Gastrocnemius medialis (tissue), 4 donors: Measurements from ENCODE around the gene RIPOR3. TPM values are rescaled to one million over a fixed set of nuclear protein-coding genes. Genes with fewer than 3 reads are reported as not detected.

Experiments
- ATAC-seq, 2 donors: fragments of 150-250 bp; one replicate each; pipeline ENCODE4 v1.9.1; 2016
- DNase-seq, 2 donors: peaks; one replicate each; pipeline ENCODE4 v3.0.0-alpha.2; 2019
- H3K27ac ChIP-seq, 4 donors: fragments of 200-600 bp; sonication (generic); 1 replicate in 1 of 4; 2 replicates in 3 of 4; pipeline ENCODE4 v1.5.1; 2016 to 2018; ENCODE audit warnings: mild to moderate bottlenecking in 2 of 4, moderate library complexity in 1 of 4
- H3K27me3 ChIP-seq, 3 donors: fragments of 200-600 bp; sonication (generic) in 2 of 3; 1 replicate in 1 of 3; 2 replicates in 2 of 3; pipeline versions ENCODE4 v1.5.1 to v1.6.0; 2016 to 2019; ENCODE audit warnings: mild to moderate bottlenecking in 1 of 3, moderate library complexity in 1 of 3
- H3K36me3 ChIP-seq, 2 donors: fragments of 200-600 bp; sonication (generic) in 1 of 2; one replicate each; pipeline ENCODE4 v1.5.1; 2017 to 2018
- H3K4me1 ChIP-seq, 2 donors: fragments of 200-600 bp; sonication (generic) in 1 of 2; one replicate each; pipeline ENCODE4 v1.5.1; 2016 to 2017; ENCODE audit warnings: mild to moderate bottlenecking in 2 of 2
- H3K4me3 ChIP-seq, 4 donors: fragments of 200-600 bp; sonication (generic) in 3 of 4; 1 replicate in 1 of 4; 2 replicates in 3 of 4; pipeline ENCODE4 v1.5.1; 2016 to 2019; ENCODE audit warnings: mild to moderate bottlenecking in 2 of 4
- H3K9me3 ChIP-seq, 3 donors: fragments of 200-600 bp; sonication (generic) in 2 of 3; 1 replicate in 1 of 3; 2 replicates in 2 of 3; pipeline ENCODE4 v1.5.1; 2016 to 2019
- POLR2A ChIP-seq, 2 donors: fragments of 450-650 bp; IDR thresholded peaks; one replicate each; pipeline ENCODE4 v1.6.1; 2017; ENCODE audit warnings: antibody characterized with exemption in 2 of 2, mild to moderate bottlenecking in 2 of 2, moderate library complexity in 2 of 2
- in situ Hi-C, 4 donors: fragments of 200-750 bp; cut with MboI; loops; one replicate each; pipeline versions ENCODE4 v1.15.0 to v1.8.0; 2017; ENCODE audit warnings: low sequenced_read_pairs in 4 of 4
- intact Hi-C: fragments of 100-400 bp; cut with DNase I; formaldehyde crosslinking; loops from one replicate; pipeline ENCODE4 v1.15.1; 2023; ENCODE audit warnings: low total_unique reads
- total RNA-seq, 4 donors: library from RNA; depleted of rRNA; stranded (reverse); fragments of >200 nt; gene quantifications; one replicate each; pipeline versions ENCODE4 v1.1.0 to v1.2.3, GENCODE V29; 2016
- TF ChIP-seq, protein P1 (sequence below), 5 experiments: fragments of 450-650 bp in 3 of 5; fragments of 200-600 bp in 2 of 5; sonication (generic) in 2 of 5; IDR thresholded peaks in 4 of 5; conservative IDR thresholded peaks in 1 of 5; 1 replicate in 4 of 5; 2 replicates in 1 of 5; pipeline ENCODE4 v1.5.1; 2016 to 2019; ENCODE audit warnings: antibody characterized with exemption in 5 of 5, mild to moderate bottlenecking in 3 of 5, moderate library complexity in 3 of 5

Gene RIPOR3
- total RNA-seq, 4 donors from 2014 or later, result 5.3 to 12.5 (median 8.2) TPM

DNA sequence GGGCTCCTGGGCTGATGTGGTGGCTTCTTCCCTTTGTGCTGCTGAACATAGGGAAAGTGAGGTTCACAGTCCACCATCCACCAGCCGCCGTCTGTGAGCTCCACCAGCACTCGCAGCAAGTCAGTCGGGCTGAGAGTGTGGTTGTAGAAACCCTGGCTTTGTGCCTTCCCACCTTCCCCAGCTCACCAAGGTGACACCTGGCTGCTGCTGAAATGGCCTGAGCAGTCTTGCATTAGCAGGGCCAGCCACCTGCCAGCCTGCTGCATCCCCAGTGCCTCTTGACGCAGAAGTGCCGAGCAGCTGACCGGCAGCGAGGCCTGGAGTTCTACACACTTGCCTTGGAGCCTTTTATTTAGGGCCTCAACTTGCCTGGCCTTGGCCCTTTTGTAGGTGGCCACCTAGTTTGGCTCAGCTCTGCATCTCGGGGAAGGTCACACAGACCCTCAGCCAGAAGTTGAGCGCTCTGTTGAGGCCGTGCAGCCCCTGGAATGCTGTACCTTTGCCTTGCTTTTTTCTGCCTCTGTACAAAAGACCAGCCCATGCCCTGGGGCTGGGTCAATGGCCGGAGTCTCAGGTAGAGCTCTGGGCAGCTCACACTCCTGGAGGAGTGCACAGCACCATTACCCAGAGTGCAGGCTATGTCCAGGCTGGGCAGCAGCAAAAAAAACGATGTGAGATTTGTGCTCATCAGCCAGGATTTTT, 104.7 kb downstream of the RIPOR3 start:
- in situ Hi-C loops (no loop called here), intact Hi-C loops (no loop called here)
- ATAC-seq (no peak), DNase-seq (no peak)
- no peak for TF ChIP-seq POLR2A (IDR thresholded peaks at IDR 0.05)
- TF ChIP-seq, protein P1, sequence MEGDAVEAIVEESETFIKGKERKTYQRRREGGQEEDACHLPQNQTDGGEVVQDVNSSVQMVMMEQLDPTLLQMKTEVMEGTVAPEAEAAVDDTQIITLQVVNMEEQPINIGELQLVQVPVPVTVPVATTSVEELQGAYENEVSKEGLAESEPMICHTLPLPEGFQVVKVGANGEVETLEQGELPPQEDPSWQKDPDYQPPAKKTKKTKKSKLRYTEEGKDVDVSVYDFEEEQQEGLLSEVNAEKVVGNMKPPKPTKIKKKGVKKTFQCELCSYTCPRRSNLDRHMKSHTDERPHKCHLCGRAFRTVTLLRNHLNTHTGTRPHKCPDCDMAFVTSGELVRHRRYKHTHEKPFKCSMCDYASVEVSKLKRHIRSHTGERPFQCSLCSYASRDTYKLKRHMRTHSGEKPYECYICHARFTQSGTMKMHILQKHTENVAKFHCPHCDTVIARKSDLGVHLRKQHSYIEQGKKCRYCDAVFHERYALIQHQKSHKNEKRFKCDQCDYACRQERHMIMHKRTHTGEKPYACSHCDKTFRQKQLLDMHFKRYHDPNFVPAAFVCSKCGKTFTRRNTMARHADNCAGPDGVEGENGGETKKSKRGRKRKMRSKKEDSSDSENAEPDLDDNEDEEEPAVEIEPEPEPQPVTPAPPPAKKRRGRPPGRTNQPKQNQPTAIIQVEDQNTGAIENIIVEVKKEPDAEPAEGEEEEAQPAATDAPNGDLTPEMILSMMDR (IDR thresholded peaks at IDR 0.05 in 4 of 5, conservative IDR thresholded peaks at IDR 0.05 in 1 of 5), result no peak
- H3K9me3 ChIP-seq, result no peaks in the 10 kb centered on the region
- H3K27me3 ChIP-seq, result no peaks in the 10 kb centered on the region
- H3K36me3 ChIP-seq, result peaks cover 0 to 79% of the 10 kb centered on the region in 2 donors
- H3K4me3 ChIP-seq, result no peak overlapping the region
- H3K4me1 ChIP-seq, result peaks cover 1 to 3% of the 10 kb centered on the region in 2 donors
- no peak overlapping the region for H3K27ac ChIP-seq

DNA sequence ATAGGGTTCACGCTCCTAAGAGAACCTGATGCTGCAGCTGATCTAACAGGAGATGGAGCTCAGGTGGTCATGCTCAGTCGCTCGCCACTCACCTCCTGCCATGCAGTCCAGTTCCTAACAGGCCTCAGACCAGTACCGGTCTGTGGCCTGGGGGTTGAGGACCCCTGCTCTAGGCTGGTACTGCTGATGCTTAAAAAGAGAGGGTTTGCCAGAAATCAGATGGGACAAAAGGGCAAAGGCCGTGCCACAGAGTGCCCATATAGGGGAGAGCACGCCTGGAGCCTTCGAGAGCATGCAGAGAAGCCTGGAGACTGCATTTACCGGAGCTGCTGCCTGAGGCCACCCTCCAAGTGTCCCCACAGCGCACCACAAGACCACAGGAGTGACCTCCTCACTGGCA, 105.7 kb downstream of the RIPOR3 start:
- Histone ChIP-seq H3K27ac (no peak overlapping the region), H3K4me3 (no peak overlapping the region), H3K36me3 (peaks cover 0 to 89% of the 10 kb centered on the region in 2 donors), H3K9me3 (no peaks in the 10 kb centered on the region), H3K27me3 (no peaks in the 10 kb centered on the region), H3K4me1 (no peaks in the 10 kb centered on the region)
- TF ChIP-seq, protein P1 (IDR thresholded peaks at IDR 0.05 in 4 of 5, conservative IDR thresholded peaks at IDR 0.05 in 1 of 5), result no peak
- no peak for TF ChIP-seq POLR2A (IDR thresholded peaks at IDR 0.05)
- ATAC-seq, result no peak
- in situ Hi-C loops, result no loop called here
- intact Hi-C loops, result no loop called here
- DNase-seq, result no peak

DNA sequence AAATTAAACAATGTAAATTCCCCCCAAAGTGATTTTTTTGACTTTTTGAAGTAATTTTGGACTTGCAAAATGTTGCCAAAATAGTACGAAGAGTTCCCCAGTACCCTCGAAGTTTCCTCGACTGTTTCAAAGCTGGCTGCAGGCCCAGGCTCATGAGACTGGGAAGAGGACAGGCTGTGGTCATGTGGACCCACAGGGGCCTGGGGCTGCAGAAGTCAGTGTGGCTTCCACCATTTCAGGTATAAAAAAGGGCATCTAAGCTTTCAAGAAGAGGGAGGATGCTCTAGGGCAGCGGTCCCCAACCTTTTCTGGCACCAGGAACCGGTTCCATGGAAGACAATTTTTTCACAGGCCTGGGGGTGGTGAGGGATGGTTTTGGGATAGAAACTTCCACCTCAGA, 106.1 kb downstream of the RIPOR3 start:
- no peak for DNase-seq
- H3K27ac ChIP-seq, result no peak overlapping the region
- no peak overlapping the region for H3K4me3 ChIP-seq
- H3K9me3 ChIP-seq, result no peaks in the 10 kb centered on the region
- TF ChIP-seq POLR2A (IDR thresholded peaks at IDR 0.05), result no peak
- TF ChIP-seq, protein P1 (IDR thresholded peaks at IDR 0.05 in 4 of 5, conservative IDR thresholded peaks at IDR 0.05 in 1 of 5), result no peak
- H3K4me1 ChIP-seq, result no peaks in the 10 kb centered on the region
- in situ Hi-C loops, result no loop called here
- intact Hi-C loops, result no loop called here
- peaks cover 0 to 86% of the 10 kb centered on the region in 2 donors for H3K36me3 ChIP-seq
- ATAC-seq, result no peak
- no peaks in the 10 kb centered on the region for H3K27me3 ChIP-seq

DNA sequence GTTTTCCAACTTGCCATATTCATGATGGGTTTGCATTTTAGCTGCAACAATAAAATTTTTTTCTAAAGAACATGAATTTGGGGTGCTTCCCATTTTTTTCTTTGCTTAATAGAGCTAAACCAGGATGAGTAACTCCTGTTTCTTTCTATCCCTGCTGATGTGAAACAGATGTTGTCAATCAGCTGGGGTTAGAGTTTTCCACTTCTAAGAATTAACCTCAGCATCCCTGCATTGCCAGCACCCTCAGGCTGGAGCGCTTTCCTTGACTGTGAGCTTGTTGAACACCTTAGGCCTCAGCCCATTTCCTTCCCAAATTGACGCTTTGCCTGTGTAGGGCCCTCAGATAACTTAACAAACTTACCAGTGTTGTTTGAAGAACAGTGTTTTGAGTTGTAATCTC, 106.7 kb downstream of the RIPOR3 start:
- Histone ChIP-seq H3K4me1 (no peaks in the 10 kb centered on the region), H3K9me3 (no peaks in the 10 kb centered on the region), H3K27me3 (no peaks in the 10 kb centered on the region), H3K36me3 (peaks cover 0 to 84% of the 10 kb centered on the region in 2 donors), H3K27ac (no peak overlapping the region), H3K4me3 (no peak overlapping the region)
- in situ Hi-C loops, result no loop called here
- DNase-seq (no peak), ATAC-seq (no peak)
- no peak for TF ChIP-seq POLR2A (IDR thresholded peaks at IDR 0.05)
- TF ChIP-seq, protein P1 (IDR thresholded peaks at IDR 0.05 in 4 of 5, conservative IDR thresholded peaks at IDR 0.05 in 1 of 5), result no peak
- intact Hi-C loops, result no loop called here
